Fibroblast of skin of right biceps (primary cell): ENCODE results near the gene PRRT3.

Source experiments
- DNase-seq: peaks from one replicate; pipeline ENCODE4 v3.0.0-alpha.2; 2013

Gene PRRT3

GRCh38 chr3:9951962-9952805 lies at the start of gene PRRT3:
TSS of gene PRRT3 (minus strand) at chr3:9952408. CDS start at chr3:9950115, 2,293 bp downstream.
- DNase-seq = peak; percentile 34

- DNase-seq = no peak
These were observed 48.5 kb upstream of the PRRT3 start for GRCh38 chr3:10000686-10001085.

GRCh38 chr3:9994086-9994844 lies 42.1 kb upstream of the PRRT3 start:
- peak; percentile 24 for DNase-seq

- no peak for DNase-seq
These were observed 34.1 kb upstream of the PRRT3 start for GRCh38 chr3:9986230-9986725.

GRCh38 chr3:9980251-9980650 lies 28.0 kb upstream of the PRRT3 start:
- no peak for DNase-seq

DNA sequence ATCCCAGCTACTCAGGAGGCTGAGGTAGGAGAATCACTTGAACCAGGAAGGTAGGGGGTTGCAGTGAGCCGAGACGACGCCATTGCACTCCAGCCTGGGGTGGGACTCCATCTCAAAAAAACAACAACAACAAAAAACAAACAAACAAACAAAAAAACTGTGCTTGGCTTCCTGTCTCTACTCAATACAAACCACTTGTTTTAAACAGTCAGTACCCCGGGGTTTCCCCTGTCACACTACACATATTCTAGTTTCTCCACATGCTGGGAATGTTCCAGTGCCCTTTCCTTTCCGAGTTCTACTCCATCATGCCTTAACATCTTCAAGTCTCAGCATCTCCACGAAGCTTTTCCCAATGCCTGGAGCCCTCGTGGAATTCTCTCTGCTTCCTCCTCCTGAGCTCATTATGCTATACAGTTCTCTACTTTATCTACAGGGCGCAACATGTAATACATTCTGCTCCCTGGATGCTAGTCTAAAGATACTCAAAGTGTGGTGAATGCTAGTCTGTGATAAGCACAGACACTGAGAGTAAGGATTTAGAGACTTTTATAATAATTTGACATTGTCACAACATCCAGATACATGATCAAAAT lies 26.6 kb upstream of the PRRT3 start:
- DNase-seq = no peak

DNA sequence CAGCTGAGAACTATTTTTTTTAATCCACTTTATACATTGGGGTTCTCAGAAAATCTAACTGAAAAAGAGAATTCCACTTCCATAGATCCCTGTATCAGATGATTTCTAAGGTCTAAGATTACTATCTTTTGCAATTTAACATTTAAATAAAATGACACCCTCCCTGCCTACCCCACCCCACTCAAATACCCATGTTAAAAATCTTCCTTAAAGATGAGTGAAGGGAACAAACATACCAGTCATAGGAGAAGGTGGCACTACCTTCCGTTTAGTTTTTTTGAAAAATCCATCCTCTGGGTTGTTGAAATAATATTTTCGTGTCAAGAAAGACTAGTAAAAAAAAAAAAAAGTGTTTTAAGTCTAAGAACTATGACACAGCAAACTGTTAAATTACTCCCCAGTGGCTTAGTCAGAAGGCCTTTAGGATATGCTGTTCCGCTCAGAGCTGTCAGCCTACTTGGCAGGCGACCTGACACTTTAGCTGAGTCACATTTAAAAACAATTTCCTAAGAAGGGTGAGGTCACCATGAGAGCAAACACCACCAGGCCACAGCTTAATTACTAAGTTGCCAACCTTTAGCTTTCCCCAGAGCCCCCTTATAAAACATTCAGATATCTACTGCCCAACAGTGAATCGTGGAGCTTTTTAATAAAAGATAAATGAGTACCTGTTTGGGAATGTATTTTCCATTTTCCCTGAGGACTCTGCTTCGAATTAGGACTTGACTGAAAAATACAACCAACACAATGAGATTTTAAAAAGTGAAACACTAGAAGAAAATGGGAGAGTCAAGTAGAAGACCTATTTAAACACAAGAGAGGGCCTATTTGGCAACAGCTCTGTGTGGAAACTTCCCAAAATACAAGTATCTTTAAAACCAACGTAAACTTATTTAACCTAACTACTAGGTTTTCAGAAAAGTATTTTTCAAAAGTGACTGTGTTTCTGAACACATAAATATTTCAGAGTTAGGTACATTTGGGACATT lies 24.8 kb upstream of the PRRT3 start:
- DNase-seq = peak; percentile 97

- DNase-seq = peak; percentile 77
These were observed 17.9 kb upstream of the PRRT3 start for GRCh38 chr3:9970020-9970652.

DNA sequence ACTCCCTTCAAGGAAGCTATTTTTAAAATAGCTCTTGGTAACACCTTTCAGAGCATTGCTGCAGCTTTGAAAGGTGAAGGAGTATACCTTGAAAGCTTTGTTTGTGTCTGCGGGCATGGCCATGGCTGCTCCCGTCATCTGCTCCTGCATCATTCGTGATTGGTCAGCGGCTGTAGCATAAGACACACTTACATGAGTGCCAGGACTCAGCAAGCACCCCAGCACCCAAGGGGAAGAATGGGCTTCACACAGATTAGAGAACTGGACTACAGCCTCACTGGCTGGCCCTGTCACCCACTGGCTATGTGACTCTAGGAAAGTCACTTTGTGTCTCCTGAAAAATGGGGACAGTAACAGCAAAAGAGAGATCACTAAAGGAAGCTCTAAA lies 17.4 kb upstream of the PRRT3 start:
- DNase-seq = no peak

DNA sequence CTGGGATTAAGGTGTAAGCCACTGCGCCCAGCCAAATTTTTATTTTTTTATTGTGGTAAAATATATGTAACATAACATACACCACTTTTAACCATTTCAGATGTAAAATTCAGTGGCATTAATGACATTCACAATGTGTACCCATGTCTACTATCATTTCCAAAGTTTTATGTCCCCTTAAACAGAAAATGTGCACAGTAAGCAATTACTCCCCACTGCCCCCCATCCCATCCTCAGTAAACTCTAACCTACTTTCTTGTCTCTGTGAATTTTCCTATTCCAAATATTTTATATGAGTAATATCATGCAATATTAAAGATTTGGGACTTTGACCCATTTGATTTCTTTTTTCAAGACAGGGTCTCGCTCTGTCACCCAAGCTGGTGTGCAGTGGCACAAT lies 14.6 kb upstream of the PRRT3 start:
- no peak for DNase-seq

GRCh38 chr3:9965200-9965875 lies 13.1 kb upstream of the PRRT3 start:
- DNase-seq = no peak

DNA sequence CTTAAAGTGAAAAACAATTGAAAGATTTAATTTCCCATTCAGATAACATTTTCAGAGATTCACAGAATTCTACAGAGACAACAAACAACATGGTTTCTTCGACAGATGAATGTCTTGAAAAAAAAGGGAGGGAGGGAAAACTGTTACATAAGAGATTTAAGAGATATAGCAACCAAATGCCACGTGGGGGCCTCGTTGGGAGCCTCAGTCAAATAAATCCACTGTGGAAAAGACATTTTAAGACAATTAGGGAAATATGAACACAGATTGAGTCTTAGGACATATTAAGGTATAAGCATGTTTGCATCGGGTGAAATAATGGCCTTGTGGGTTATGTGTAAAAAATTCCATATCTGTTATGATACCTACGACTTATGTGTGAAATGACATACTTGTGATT lies 5.0 kb upstream of the PRRT3 start:
- no peak for DNase-seq

DNA sequence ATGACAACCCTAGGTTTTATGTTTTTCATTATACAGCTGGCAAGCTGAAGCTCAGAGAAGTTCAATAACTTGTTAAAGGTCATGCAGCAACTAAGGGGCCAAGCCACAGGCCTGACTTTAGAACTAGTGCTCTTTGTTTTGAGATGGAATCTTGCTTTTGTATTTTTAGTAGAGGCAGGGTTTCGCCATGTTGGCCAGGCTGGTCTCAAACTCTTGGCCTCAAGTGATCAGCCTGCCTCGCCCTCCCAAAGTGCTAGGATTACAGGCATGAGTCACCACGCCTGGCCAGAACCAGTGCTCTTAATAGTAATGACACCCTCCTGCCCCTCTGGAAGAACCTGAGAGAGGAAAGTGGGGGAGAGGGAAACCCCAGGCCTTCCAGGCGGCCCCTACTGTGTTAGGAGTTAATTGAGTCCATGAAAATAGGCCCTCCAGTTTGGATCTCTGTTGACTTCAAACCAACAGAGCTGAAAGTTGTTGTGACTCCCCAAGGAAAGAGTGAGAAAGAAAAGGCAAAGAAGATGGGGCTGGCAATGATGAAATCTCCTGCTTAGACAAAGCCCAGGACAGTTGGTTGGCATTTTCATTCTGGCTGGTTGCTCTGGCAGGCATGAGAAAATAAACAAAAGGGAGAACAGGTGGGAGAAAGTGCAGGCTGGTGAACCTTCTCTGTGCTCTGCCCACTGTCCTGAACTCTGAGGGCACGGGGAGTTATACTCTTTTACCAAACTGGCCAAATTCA lies 3.6 kb upstream of the PRRT3 start:
- no peak for DNase-seq

GRCh38 chr3:9955067-9955502 lies 2.9 kb upstream of the PRRT3 start:
- DNase-seq = peak; percentile 38

DNA sequence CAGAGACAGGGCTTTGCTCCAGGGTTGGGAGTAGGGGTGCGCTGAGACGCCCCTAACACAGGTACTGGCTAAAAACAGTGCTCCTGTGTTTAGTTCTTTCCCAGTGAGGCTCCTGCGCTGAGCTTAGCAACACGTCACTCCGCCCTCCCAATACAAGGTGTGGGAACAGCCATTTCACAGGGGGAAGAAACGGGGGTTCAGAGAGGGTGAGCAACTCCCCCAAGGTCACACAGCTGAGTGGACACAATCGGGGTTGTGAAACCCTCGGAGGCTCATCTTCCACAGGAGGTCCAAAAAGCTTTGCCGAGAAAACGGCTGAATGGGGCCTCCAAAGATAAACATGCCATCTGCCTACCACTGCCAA lies 628 bp downstream of the PRRT3 start:
- DNase-seq = no peak

DNA sequence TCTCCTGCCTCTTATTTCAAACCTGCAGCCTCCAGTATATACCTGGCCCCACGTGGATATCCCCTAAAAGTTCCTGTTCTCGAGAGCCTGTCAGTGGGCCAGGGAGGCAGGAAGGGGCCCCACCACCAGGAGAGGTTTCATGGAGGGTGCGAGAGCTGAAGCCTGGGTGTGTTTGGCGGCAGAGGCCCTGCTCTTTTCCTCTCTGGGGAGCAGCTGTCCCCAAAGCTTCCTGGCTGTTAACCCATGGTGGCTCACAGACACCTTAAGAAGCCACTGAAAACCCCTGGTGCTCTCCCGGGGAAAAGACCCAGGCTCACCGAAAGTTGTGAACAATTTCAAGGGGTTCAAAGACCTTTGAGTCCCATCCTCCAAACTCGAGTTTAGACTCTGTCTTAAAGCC lies 1.1 kb downstream of the PRRT3 start:
- no peak for DNase-seq

- no peak for DNase-seq
These were observed 2.6 kb downstream of the PRRT3 start for GRCh38 chr3:9949626-9950025.

DNA sequence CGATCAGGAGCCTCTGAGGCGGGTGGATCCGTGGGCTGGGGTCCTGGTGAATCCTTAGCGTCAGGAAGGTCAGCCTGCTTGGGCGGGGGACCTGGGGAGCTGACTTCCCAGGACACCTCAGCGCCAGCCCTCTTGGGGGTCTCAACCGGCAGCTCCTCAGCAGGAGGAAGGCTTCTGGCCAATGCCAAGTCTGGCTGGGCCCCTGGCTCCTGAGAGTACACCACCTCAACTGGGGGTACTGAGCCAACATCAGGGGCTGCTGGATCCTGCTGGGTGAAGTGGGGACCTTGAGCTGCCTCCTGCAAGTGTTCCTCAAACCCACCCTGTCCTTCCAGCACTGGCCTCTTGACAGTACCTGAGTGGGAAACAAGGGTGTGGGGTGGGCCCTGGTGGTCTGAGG lies 3.1 kb downstream of the PRRT3 start:
- DNase-seq = no peak

- no peak for DNase-seq
These were observed 3.6 kb downstream of the PRRT3 start for GRCh38 chr3:9948586-9948985.
